ENCODE results near the gene MLLT3. TPM values are rescaled to one million over a fixed set of nuclear protein-coding genes. Genes with fewer than 3 reads are reported as not detected.
A peak's percentile ranks its signal among the peaks of the same experiment; 100 is the strongest.

MLLT3 gene
- total RNA-seq, 3 donors from 2014 or later = 13.0 to 19.0 (median 14.6) TPM

DNA sequence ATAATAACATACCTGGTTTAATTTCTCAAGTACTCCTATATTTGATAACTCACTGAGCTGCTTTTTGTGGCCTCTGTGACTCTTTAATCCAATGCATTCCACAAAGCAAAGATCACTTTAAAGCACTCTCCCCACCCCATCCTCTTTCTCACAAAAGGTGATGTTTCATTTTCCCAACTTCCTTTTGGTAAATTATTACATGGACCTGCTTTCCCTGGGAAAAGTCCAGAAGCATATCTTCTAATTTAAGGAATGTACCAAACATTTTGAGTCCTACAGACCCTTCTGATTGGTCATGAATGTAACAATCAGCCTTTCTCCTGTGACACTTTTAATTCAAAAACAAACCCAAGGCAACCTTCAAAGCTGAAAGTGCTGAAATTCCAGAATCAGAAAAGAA, 71.1 kb downstream of the MLLT3 start:
- no peak overlapping the region for H3K4me3 Mint-ChIP-seq
- H3K9me3 Mint-ChIP-seq = no peaks in the 10 kb centered on the region
- DNase-seq (no peak), ATAC-seq (no peak)
- peaks cover 8% of the 10 kb centered on the region for H3K36me3 Mint-ChIP-seq (ENCODE audit: insufficient read depth)
- H3K27me3 Mint-ChIP-seq (ENCODE audit: low read depth) = no peaks in the 10 kb centered on the region
- H3K4me1 Mint-ChIP-seq (ENCODE audit: low read depth) = peaks cover 62% of the 10 kb centered on the region

DNA sequence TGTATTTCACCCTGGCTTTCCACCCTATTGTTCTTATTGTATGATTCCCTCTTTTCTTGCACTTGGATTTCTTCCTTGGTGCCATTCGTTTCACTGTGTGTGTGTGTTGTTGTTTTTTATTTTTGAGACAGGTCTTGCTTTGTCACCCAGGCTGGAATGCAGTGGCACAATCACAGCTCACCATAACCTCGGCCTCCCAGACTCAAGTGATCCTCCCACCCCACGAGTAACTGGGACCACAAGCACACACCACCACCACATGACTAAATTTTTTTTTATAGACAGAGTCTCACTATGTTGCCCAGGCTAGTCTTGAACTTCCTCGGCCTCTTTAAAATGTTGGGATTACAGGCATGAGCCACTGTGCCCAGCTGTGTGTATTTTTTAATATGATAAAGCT, 72.0 kb downstream of the MLLT3 start:
- H3K27me3 Mint-ChIP-seq (ENCODE audit: low read depth) = no peaks in the 10 kb centered on the region
- DNase-seq = no peak
- peaks cover 59% of the 10 kb centered on the region for H3K4me1 Mint-ChIP-seq (ENCODE audit: low read depth)
- ATAC-seq = no peak
- no peak overlapping the region for H3K4me3 Mint-ChIP-seq
- H3K9me3 Mint-ChIP-seq = no peaks in the 10 kb centered on the region
- H3K36me3 Mint-ChIP-seq (ENCODE audit: insufficient read depth) = peaks cover 8% of the 10 kb centered on the region

DNA sequence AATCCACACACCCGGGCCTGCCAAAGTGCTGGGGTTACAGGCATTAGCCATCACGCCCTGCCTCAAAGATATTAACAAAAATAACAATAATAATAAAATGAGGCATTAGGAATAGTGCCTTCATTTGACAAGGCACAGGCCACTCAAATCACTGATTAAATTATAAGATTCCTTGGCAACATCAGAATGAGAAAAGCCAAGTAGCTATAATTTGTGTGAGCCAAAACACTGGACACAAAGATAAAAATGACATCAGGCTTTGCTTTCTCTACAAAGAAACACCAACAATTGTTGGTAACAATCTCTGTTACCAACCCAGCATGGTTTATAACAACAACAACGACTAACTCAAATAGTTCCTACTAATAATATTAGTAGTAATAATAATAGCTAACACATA, 73.2 kb downstream of the MLLT3 start:
- no peak overlapping the region for H3K4me3 Mint-ChIP-seq

DNA sequence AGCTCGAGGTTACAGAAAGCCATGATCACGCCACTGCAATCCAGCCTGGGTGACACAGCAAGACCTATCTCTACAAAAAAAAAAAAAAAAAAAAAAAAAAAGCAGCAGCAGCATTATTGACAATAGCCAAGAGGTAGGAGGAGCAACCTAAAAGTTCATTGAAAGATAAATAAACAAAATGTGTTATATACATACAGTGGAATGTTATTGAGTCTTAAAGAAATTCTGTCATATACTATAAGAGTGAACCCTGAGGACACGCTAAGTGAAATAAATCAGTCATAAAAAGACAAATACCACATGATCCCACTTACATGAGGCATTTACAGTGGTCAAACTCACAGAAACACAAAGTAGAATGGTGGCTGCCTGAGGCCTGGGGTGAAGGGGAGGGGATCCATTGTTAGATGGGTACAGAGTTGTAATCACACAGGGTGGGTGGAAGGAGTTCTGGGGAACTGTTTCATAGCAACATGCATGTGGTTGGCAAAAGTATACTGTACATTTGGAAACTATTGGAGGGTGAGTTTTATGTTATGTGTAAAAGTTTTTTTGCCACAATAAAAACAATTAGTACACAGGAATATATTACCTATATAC, 77.2 kb downstream of the MLLT3 start:
- Mint-ChIP-seq H3K36me3 (ENCODE audit: insufficient read depth) (peaks cover 25% of the 10 kb centered on the region), H3K4me3 (no peak overlapping the region)
- no peak for ATAC-seq

More for the DNA sequence above, 73.2 kb downstream of the MLLT3 start:
- H3K4me1 Mint-ChIP-seq (ENCODE audit: low read depth) = peaks cover 51% of the 10 kb centered on the region
- H3K27me3 Mint-ChIP-seq (ENCODE audit: low read depth) = no peaks in the 10 kb centered on the region
- ATAC-seq (no peak), DNase-seq (no peak)
- H3K36me3 Mint-ChIP-seq (ENCODE audit: insufficient read depth) = peaks cover 11% of the 10 kb centered on the region
- no peaks in the 10 kb centered on the region for H3K9me3 Mint-ChIP-seq

DNA sequence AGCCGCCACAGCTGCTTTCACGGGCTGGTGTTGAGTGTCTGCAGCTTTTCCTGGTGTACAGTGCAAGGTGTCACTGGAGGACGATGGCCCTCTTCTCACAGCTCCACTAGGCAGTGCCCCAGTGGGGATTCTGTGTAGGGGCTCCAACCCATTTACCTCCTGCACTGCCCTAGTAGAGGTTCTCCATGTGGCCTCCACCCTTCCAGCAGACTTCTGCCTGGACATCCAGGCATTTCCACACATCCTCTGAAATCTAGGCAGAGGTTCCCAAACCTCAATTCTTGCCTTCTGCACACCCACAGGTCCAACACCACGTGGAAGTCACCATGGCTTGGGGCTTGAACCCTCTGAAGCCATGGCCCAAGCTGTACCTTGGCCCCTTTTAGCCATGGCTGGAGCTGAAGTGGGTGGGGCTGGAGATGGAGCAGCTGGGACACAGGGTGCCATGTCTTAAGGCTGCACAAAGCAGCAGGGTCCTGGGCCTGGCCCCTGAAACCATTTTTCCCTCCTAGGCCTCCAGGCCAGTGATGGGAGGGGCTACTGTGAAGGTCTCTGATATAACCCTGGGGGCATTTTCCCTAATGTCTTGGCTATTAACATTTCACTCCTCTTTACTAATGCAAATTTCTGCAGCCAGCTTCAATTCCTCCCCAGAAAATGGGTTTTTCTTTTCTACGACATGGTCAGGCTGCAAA, 82.0 kb downstream of the MLLT3 start:
- Mint-ChIP-seq H3K27me3 (ENCODE audit: low read depth) (no peaks in the 10 kb centered on the region), H3K4me3 (no peak overlapping the region), H3K4me1 (ENCODE audit: low read depth) (peaks cover 41% of the 10 kb centered on the region), H3K9me3 (peaks cover 18% of the 10 kb centered on the region), H3K36me3 (ENCODE audit: insufficient read depth) (peaks cover 27% of the 10 kb centered on the region)
- ATAC-seq = no peak
- DNase-seq = no peak

More for the DNA sequence above, 77.2 kb downstream of the MLLT3 start:
- no peak for DNase-seq
- Mint-ChIP-seq H3K9me3 (peaks cover 11% of the 10 kb centered on the region), H3K27me3 (ENCODE audit: low read depth) (no peaks in the 10 kb centered on the region), H3K4me1 (ENCODE audit: low read depth) (peaks cover 26% of the 10 kb centered on the region)

DNA sequence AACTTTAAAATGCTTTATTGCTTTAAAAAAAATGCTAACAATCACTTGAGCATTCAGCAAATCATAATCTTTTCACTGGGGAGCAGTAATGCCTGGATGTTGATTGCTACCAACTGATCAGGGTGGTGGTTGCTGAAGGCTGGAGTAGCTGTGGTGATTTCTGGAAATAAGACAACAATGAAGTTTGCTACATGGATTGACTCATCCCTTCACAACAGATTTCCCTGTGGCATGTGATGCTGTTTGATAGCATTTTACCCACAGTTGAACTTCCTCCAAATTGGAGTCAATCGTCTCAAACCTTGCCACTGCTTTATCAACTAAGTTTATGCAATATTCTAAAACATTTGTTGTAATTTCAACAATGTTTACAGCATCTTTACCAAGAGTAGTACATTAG, 83.3 kb downstream of the MLLT3 start:
- H3K4me1 Mint-ChIP-seq (ENCODE audit: low read depth) = peaks cover 40% of the 10 kb centered on the region
- peaks cover 18% of the 10 kb centered on the region for H3K9me3 Mint-ChIP-seq
- no peak for DNase-seq
- H3K36me3 Mint-ChIP-seq (ENCODE audit: insufficient read depth) = peaks cover 24% of the 10 kb centered on the region
- H3K4me3 Mint-ChIP-seq = no peak overlapping the region
- no peaks in the 10 kb centered on the region for H3K27me3 Mint-ChIP-seq (ENCODE audit: low read depth)
- ATAC-seq = no peak

DNA sequence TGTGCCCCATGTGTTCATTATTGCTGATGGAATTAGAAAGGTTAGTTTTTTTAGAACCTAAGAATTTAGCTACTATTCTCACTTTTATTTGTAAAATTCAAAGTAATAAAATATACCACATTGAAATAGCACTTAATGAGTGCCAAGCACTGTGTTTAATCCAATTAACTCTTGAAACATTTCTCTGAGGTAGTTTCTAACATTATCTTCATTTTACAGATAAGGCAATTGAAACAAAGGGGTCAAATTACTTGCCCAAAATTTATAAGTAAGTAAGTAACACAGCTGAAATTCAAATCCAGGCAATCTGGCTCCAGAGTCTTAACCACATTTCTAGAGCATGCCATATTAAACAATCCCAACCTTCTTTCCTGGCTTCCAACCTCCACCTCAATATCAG, 84.2 kb downstream of the MLLT3 start:
- DNase-seq (no peak), ATAC-seq (no peak)
- peaks cover 33% of the 10 kb centered on the region for H3K4me1 Mint-ChIP-seq (ENCODE audit: low read depth)
- H3K27me3 Mint-ChIP-seq (ENCODE audit: low read depth) = no peaks in the 10 kb centered on the region
- H3K4me3 Mint-ChIP-seq = no peak overlapping the region
- peaks cover 21% of the 10 kb centered on the region for H3K36me3 Mint-ChIP-seq (ENCODE audit: insufficient read depth)
- H3K9me3 Mint-ChIP-seq = peaks cover 18% of the 10 kb centered on the region

DNA sequence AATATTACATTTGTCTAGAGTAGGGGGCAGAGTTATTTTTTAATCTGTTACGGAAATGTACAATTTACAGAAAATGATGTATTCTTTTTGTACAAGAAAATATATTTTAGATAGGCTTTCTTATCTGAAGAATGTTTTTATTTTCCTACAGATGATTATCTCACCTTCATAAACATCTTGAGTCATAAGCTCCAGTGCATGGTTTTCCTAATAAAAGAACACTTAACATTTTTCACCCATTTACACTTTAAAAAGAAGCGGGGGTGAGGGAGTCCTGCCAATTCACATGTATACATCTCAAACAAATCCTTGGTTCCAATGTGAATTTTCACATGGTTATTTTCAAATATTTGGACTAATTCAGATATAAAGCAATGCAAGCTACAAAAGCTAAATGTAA, 85.0 kb downstream of the MLLT3 start:
- H3K4me3 Mint-ChIP-seq = no peak overlapping the region
- ATAC-seq (no peak), DNase-seq (no peak)
- peaks cover 21% of the 10 kb centered on the region for H3K36me3 Mint-ChIP-seq (ENCODE audit: insufficient read depth)
- no peaks in the 10 kb centered on the region for H3K27me3 Mint-ChIP-seq (ENCODE audit: low read depth)
- H3K9me3 Mint-ChIP-seq = peaks cover 18% of the 10 kb centered on the region
- peaks cover 33% of the 10 kb centered on the region for H3K4me1 Mint-ChIP-seq (ENCODE audit: low read depth)

DNA sequence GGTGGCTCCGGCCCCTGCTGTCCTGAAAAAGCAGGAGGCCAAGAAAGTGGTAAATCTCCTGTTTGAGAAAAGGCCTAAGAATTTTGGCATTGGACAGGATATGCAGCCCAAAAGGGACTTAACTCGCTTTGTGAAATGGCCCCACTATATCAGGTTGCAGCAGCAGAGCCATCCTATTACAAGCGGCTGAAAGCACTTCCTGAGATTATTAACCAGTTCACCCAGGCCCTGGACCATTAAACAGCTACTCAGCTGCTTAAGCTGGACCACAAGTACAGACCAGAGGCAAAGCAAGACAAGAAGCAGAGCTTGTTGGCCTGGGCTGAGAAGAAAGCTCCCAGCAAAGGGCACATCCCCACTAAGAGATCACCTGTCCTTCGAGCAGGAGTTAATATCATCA, 89.7 kb downstream of the MLLT3 start:
- DNase-seq (no peak), ATAC-seq (no peak)
- H3K36me3 Mint-ChIP-seq (ENCODE audit: insufficient read depth) = peaks cover 2% of the 10 kb centered on the region
- H3K4me3 Mint-ChIP-seq = no peak overlapping the region
- peaks cover 53% of the 10 kb centered on the region for H3K4me1 Mint-ChIP-seq (ENCODE audit: low read depth)
- no peaks in the 10 kb centered on the region for H3K27me3 Mint-ChIP-seq (ENCODE audit: low read depth)
- no peaks in the 10 kb centered on the region for H3K9me3 Mint-ChIP-seq

DNA sequence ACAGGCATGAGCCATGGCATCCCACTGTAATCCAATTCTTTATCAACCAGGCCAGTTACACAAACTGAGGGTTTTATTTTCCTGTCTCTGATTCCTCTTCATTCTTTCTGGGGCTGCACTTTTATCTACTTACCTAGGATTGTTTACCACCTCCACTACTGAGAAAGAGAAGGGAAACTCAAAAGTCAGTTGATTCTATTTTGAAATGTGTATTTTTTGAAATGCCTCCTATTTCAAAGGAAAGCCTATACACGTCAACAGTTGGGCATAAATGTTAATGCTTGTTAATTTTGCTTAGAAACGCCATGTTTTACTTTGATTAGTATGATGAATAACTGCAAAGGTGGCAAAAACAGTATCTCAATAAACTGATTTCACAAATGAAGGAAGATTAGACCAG, 92.5 kb downstream of the MLLT3 start:
- H3K27me3 Mint-ChIP-seq (ENCODE audit: low read depth) = no peaks in the 10 kb centered on the region
- H3K36me3 Mint-ChIP-seq (ENCODE audit: insufficient read depth) = peaks cover 3% of the 10 kb centered on the region
- H3K9me3 Mint-ChIP-seq = no peaks in the 10 kb centered on the region
- H3K4me3 Mint-ChIP-seq = no peak overlapping the region
- H3K4me1 Mint-ChIP-seq (ENCODE audit: low read depth) = peaks cover 57% of the 10 kb centered on the region
- ATAC-seq (no peak), DNase-seq (no peak)

DNA sequence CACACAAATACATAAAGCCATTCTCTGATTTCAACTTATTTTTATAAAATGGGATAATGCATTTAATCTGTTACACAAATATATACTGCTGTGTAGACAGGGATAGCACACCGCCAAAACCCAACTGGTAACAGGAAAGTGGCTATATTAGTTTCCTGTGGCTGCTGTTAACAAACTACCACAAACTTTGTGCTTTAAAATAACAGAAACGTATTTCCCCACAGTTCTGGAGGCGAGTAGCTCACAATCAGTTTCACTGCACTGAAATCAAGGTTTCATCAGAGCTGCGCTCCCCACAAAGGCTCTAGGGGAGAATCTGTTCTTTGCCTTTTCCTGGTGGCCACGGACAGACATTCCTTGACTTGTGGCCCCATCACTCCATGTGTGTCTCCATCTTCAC, 94.0 kb downstream of the MLLT3 start:
- H3K9me3 Mint-ChIP-seq = no peaks in the 10 kb centered on the region
- no peak for ATAC-seq
- peaks cover 67% of the 10 kb centered on the region for H3K4me1 Mint-ChIP-seq (ENCODE audit: low read depth)
- no peaks in the 10 kb centered on the region for H3K27me3 Mint-ChIP-seq (ENCODE audit: low read depth)
- H3K36me3 Mint-ChIP-seq (ENCODE audit: insufficient read depth) = peaks cover 3% of the 10 kb centered on the region
- DNase-seq = no peak
- H3K4me3 Mint-ChIP-seq = no peak overlapping the region

DNA sequence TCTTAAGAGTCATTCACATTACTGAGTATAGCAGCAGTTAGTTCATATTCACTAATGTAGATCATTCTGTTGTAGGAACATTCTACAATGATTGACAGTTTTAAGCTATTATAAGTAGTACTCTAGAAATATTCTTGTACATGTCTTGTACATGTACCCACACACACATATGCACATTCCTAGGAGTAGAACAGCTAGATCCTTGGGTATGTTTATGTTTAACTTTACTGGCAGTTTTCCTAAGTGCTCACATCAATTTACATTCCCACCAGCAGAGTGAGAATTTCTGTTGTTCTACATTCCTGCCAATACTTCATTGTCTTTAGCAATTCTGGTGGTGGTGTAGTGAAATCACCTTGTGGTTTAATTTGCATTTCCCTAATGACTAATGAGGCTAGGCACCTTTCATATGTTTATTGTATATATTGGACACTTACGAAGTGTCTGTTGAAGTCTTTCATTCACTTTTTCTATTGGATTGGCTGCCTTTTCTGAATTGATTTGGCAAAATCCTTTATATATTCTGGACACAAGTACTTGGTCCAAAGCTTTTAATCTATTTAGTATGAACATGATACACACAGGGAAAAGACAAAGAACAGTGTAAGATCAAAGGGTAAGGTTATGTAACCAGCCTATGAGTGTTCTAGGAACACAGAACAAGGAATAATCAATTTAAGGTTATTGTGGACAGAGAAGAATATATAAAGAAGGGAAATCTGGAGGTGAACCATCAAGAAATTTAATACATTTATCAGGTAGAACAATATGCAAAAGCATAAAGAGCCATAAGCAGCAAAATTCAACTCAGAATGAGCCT, 95.6 kb downstream of the MLLT3 start:
- ATAC-seq (peak; percentile 83 to 88), DNase-seq (no peak)
- H3K4me1 Mint-ChIP-seq (ENCODE audit: low read depth) = peaks cover 74% of the 10 kb centered on the region
- no peaks in the 10 kb centered on the region for H3K9me3 Mint-ChIP-seq
- no peak overlapping the region for H3K4me3 Mint-ChIP-seq
- H3K36me3 Mint-ChIP-seq (ENCODE audit: insufficient read depth) = peaks cover 3% of the 10 kb centered on the region
- H3K27me3 Mint-ChIP-seq (ENCODE audit: low read depth) = no peaks in the 10 kb centered on the region

DNA sequence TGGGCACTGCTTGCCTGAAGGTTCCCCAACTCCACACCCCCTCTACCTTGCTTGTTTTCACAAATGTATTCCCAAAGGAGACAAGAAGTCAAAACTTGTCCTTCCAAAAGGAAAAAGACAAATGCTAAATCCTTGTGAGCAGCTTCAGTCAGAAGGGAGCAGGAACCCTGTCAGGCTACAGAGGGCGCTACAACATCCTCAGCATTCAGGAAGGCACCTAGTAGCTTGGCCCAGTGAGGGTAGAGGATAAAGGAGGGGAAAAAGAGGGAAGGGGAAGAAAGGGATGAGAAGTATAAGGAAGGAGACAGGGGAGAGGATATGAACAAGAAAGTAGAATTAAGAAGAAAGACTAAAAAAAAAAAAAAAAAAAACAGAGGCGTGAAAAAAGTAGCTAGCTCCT, 97.5 kb downstream of the MLLT3 start:
- ATAC-seq (no peak), DNase-seq (no peak)
- Mint-ChIP-seq H3K4me1 (ENCODE audit: low read depth) (peaks cover 74% of the 10 kb centered on the region), H3K9me3 (no peaks in the 10 kb centered on the region), H3K36me3 (ENCODE audit: insufficient read depth) (peaks cover 4% of the 10 kb centered on the region), H3K4me3 (no peak overlapping the region), H3K27me3 (ENCODE audit: low read depth) (no peaks in the 10 kb centered on the region)

DNA sequence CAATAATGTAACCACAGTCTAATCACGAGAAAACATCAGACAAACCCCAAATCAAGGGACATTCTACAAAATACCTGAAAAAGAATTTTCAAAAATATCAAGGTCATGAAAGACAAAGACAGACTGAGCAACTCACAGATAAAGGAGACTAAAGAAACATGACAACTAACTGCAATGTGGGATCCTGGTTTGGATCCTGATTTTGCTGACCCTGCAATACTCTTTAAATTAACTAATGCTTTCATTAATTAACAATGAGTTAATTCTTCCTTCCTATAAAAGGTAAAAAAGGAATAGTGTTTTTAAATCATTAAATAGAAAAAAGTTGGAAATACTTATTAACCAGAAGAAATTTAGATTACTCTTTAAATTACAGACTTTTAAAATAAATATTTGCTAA, 103.6 kb downstream of the MLLT3 start:
- H3K36me3 Mint-ChIP-seq (ENCODE audit: insufficient read depth) = peaks cover 6% of the 10 kb centered on the region
- no peaks in the 10 kb centered on the region for H3K27me3 Mint-ChIP-seq (ENCODE audit: low read depth)
- no peak for DNase-seq
- no peak overlapping the region for H3K4me3 Mint-ChIP-seq
- peaks cover 68% of the 10 kb centered on the region for H3K4me1 Mint-ChIP-seq (ENCODE audit: low read depth)
- no peak for ATAC-seq
- no peaks in the 10 kb centered on the region for H3K9me3 Mint-ChIP-seq

Measured in activated T-cell treated with anti-CD3 and anti-CD28 coated beads, Interleukin-2, amount 50 U/mL, for 4 hours (primary cell).